Muscle of arm (tissue), 14 donors: ENCODE results near the gene TMED10. TPM values are rescaled to one million over a fixed set of nuclear protein-coding genes. Genes with fewer than 3 reads are reported as not detected.

Experiments
- DNase-seq: peaks from one replicate; pipeline ENCODE4 v3.0.0-alpha.2; 2013
- long read RNA-seq, 11 donors: transcript quantifications; one replicate each; lab custom pipeline, GENCODE V29; 2026
- polyA plus RNA-seq, 12 donors: library from polyadenylated mRNA; unstranded; fragments of 120-200 nt; gene quantifications; one replicate each; pipeline ENCODE4 v1.2.1, GENCODE V29; 2013; ENCODE audit not compliant: insufficient read length in 12 of 12

Gene TMED10
- 100 to 1,000 TPM in 11 of 12 donors, not detected in 1; 129 to 182 (median 151) TPM for polyA plus RNA-seq
- long read RNA-seq, donor 1, full-length matches to known transcripts = 84 of 98 reads
- long read RNA-seq, donor 1, partial matches to known transcripts = 14 of 98 reads
- long read RNA-seq, donor 1, other reads (novel, unspliced or antisense) = 0 of 98 reads
- long read RNA-seq, donor 2, full-length matches to known transcripts = 85 of 85 reads
- long read RNA-seq, donor 2, partial matches to known transcripts = 0 of 85 reads
- long read RNA-seq, donor 2, other reads (novel, unspliced or antisense) = 0 of 85 reads
- long read RNA-seq, donor 3, full-length matches to known transcripts = 36 of 36 reads
- long read RNA-seq, donor 3, partial matches to known transcripts = 0 of 36 reads
- long read RNA-seq, donor 3, other reads (novel, unspliced or antisense) = 0 of 36 reads
- long read RNA-seq, donor 4, full-length matches to known transcripts = 32 of 43 reads
- long read RNA-seq, donor 4, partial matches to known transcripts = 11 of 43 reads
- long read RNA-seq, donor 4, other reads (novel, unspliced or antisense) = 0 of 43 reads
- long read RNA-seq, donor 5, full-length matches to known transcripts = 95 of 115 reads
- long read RNA-seq, donor 5, partial matches to known transcripts = 20 of 115 reads
- long read RNA-seq, donor 5, other reads (novel, unspliced or antisense) = 0 of 115 reads
- long read RNA-seq, donor 6, full-length matches to known transcripts = 42 of 42 reads
- long read RNA-seq, donor 6, partial matches to known transcripts = 0 of 42 reads
- long read RNA-seq, donor 6, other reads (novel, unspliced or antisense) = 0 of 42 reads
- long read RNA-seq, donor 7, full-length matches to known transcripts = 24 of 24 reads
- long read RNA-seq, donor 7, partial matches to known transcripts = 0 of 24 reads
- long read RNA-seq, donor 7, other reads (novel, unspliced or antisense) = 0 of 24 reads
- long read RNA-seq, donor 8, full-length matches to known transcripts = 76 of 85 reads
- long read RNA-seq, donor 8, partial matches to known transcripts = 9 of 85 reads
- long read RNA-seq, donor 8, other reads (novel, unspliced or antisense) = 0 of 85 reads
- long read RNA-seq, donor 9, full-length matches to known transcripts = 42 of 42 reads
- long read RNA-seq, donor 9, partial matches to known transcripts = 0 of 42 reads
- long read RNA-seq, donor 9, other reads (novel, unspliced or antisense) = 0 of 42 reads
- long read RNA-seq, donor 10, full-length matches to known transcripts = 58 of 65 reads
- long read RNA-seq, donor 10, partial matches to known transcripts = 7 of 65 reads
- long read RNA-seq, donor 10, other reads (novel, unspliced or antisense) = 0 of 65 reads
- long read RNA-seq, donor 11, full-length matches to known transcripts = 72 of 72 reads
- long read RNA-seq, donor 11, partial matches to known transcripts = 0 of 72 reads
- long read RNA-seq, donor 11, other reads (novel, unspliced or antisense) = 0 of 72 reads

DNA sequence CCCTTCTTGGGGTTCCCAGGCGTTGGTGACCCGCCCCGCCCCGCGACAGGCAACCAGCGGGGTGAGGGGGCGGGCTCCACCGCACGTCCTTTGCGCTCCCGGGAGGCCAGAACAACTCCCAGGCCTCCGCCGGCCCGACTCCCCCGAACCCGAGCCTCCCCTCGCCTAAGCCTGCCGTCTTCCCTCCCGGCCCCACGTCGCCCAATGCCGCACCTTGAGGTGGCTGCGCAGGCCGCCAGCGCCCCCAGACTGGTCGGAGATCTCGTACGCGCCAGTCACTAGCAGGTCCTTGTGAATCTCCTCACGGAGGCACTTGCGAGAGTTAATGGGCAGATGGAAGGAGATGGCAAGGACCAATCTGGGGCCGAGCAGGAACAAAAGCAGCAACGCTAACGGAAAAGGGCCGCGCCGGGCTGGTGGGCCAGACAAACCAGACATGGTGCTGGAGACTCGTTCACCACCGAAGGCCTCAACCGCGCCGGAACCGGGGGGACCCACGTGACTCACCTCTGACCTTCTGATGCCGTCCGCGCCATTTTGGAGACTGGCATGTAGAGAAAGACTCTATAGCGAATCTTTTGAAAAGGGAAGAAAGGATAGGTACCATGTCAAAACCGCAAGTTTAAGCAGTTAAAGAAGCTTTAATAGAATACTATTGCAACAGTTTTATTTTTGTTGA, at the start of gene TMED10:
Gene TMED10, minus strand, starts transcription at position 471 of the 679 bp plus-strand sequence. Its CDS starts 33 bp downstream, at position 438.
- DNase-seq = peak; percentile 93

DNA sequence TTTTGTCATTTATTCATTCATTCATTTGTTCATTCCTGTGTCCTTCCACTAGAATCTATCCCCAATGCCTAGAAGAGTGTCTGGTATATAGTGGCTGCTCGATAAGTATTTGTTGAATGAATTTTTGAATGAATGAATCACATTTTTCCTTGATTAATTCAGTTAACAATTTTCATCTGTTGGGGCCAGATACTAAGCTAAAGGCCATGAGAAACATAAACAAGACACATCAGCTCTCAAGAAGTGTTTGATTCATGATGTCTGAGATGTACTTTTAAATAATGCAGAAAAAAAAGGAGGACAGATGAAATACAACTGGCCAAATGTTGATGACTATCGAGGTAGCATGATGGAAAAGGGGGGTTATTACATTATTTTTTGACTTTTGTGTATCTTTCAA, 48.1 kb upstream of the TMED10 start:
- DNase-seq = no peak

DNA sequence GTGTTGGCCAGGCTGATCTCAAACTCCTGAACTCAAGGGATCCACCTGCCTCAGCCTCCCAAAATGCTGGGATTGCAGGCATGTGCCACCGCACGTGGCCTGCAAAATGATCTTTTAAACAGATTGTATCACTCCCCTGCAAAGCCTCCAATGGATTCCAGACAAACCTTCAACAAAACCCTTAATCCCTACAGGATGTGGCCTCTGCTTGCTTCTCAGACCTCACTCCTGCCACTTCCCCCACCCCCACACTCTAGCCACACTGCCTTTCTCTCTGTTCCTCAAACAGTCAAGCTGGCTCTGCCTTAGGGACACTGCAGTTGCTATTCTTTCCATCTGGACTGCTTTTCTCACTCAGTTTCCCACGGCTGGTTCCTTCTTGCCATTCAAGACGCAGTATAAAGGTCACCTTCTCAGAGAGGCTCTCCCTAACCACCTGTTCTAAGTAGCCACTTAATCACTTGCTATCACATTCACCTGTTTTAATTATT, 47.3 kb upstream of the TMED10 start:
- DNase-seq = no peak

DNA sequence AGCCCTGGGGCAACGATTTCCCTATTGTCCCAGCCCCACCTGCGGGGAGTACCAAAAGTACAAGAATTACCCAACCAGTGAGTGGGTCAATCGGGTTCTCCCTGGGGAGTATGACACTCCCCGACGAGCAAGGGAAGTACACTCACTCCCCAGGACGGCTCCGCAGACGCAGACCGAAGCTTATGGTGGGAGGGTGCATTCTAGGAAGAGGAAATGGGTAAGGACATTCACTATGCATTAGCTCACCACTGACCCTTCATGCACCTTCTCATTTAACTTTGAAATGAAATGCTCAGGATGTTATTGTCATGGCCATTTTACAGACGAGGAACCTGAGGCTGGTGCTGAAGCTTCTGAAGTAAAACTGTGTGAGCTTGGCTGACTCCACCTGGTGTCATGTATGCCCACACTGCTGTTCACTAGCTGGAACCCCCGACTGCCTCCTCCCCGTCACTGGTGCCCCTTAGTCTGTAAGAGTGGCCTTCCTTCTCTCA, 45.8 kb upstream of the TMED10 start:
- no peak for DNase-seq

DNA sequence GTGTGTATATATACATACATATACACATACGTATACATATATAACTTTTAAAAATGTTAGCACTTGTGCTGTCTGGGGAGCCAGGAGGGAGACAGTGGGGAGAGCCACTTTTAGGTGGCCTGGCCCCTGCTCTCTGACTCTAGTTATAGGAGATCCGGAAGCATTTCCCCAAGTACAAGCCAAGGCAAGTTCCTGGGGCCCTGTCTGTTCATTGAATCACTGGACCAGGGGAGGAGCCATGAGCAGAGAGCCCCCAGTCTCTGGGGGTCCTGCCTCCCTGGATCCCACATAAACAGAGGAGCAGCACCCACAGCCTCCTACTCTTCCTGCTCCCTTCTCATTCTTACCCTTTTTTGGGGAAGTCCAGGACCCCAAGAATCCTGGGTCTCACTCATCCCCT, 45.4 kb upstream of the TMED10 start:
- DNase-seq = no peak

DNA sequence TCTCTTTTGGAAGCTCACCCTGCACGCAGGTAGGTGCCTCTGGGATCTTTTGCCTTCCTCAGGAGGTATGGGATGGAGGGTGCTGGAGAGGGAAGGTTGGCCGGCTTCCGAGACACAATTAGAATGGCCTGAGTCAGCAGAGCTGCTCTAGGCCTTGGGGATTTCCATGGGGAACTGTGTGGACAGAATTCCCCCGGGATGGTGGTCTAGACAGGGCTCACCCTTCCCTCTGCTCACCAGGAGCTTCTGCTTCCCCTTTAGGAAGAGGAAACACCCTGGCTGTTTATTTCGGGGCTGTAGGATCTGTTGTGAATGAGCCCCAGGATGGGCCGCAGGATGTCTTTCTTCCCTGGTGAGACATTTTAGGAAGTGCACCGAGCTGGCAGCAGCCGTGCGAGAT, 43.7 kb upstream of the TMED10 start:
- DNase-seq = no peak

DNA sequence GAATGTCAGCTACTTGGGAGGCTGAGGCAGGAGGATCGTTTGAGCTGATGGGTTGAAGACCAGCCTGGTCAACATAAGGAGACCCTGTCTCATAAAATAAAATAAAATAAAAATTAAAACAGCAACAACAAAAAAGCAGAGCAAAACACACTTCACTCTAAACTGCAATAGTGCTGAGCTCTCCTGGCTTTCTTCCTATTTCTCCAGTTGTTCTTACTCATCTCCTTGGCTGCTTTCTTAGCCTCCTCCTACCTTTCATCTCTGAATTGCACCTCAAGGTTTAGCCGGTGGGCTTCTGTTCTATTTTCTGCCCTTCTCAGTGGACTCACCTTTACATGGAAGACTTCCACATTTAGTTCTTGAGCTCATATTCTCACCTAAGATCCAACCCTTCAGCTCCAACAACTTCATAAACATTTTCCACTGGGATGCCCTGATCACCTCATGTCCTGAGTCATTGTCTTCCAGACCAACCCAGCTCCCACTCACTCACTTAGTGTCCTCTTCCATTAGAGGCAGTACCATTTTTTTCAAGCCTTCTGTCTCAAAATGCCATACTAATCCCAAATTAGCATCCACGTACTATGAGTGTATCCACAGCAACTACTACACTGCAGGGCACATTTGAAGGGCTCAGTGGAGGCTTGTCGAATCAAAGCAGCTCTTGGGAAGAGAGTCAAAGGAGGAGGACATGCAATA, 41.2 kb upstream of the TMED10 start:
- DNase-seq = no peak

DNA sequence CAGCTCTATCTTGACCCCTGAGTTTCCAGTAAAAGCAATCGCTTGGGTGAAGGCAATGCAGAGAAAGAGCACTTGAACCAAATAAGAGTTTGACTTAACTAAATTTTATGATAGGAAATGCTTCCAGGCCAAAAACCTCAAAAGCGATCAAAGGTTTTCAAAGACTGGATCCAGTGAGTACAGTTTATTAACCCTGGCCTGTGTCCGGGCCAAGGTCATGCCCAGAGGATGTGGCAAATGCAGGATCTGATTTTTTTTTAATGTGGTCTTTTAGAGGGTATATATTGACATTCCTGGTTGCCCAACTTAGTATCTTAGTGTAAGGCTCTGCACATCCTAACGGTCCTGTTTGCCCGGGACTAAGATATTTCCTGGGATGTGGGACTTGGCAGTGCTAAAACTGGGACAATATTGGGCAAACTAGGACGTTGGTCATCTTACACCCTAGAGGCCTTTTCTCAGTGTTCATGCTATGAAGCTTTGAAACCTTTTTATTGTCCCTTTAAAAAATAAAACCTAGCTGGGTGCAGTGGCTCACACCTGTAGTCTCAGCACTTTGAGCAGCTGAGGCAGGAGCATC, 40.1 kb upstream of the TMED10 start:
- no peak for DNase-seq

DNA sequence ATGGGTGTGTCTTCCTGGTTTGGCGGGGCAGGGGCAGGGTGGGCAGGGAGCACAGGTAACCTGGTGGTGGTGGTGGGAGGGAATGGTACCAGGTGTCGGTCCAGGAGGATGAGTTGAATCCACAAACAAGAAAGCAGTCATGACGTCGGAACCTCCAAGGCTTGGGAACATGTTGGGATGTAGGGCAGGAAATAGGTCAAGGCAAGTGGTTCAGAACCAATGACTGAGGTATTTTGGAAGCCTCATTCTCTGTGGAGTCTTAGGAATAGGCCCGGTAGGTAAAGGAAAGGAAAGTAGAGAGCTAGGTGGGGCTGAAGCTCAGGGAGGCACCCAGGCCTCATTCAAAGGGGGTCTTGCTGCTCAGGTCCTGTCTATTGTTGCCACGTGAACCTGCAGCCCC, 39.1 kb upstream of the TMED10 start:
- no peak for DNase-seq

DNA sequence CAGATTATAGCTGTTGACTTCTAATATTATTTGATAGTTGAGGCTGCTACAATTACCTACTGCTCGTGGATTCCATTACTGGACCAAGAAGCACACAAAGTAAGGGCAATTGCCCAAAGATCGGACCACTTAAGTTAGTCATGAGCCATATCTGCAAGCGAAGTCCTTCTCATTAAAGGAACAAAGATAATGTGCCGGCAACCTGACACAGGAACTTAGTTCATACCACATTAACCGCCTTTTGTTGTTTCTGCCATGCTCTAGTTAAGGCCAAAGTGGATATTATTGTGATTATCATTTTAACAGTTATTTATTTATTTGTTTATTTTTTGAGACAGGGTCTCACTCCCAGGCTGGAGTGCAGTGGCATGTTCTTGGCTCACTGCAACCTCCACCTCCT, 38.1 kb upstream of the TMED10 start:
- no peak for DNase-seq

DNA sequence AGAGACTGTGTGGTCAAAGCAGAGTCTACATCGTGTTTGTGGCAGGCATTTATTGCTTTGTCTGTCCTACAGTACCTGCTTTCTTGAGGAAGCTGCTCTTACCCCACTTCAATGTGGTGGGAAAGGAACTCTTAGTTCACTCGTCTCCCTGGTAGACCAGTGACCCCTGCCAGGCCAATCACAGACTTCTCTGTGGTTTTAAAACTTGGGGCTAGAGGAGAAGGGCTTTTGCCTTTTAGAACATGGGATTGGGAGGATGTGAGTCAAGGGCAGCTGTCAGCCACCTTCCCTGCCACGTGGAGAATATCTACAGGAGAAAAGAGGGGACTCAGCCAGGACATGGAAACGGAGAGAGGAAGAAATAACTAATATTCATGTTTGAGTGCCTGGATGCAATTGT, 36.8 kb upstream of the TMED10 start:
- no peak for DNase-seq

DNA sequence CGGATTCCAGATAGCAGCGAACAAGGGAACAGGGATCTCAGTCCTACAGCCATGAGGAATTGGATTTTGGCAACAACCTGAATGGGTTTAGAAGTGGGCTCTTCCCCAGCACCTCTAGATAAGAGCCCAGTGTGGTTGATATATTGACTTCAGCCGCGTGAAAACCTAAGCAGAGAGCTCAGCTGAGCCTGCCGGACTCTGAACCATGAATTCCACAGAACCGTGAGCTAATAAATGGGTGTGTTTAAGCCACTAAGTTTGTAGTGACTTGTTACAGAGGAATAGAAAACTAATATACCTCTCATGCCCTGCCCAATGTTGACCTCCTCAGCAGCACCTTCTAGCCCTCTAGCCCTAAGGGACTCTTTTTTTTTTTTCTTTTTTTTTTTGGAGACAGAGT, 32.4 kb upstream of the TMED10 start:
- DNase-seq = no peak

DNA sequence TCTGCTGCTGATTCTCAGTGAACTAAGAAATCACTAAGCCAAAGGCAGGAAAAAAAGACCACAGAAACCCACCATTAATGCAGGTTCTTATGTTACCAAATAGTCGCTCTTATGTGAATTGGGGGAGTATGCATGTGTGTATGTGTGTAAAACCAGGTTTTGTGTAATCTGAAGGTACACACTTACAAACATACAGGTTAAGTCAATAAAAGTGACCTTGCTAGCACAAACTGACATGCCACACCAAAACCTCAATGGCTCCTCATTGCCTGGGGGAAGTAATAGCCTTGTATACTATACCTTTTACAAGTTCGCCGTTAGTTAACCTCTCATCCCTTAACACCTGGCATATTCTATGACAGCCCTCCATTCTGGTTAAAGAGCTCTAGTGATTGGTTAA, 29.8 kb upstream of the TMED10 start:
- DNase-seq = no peak

DNA sequence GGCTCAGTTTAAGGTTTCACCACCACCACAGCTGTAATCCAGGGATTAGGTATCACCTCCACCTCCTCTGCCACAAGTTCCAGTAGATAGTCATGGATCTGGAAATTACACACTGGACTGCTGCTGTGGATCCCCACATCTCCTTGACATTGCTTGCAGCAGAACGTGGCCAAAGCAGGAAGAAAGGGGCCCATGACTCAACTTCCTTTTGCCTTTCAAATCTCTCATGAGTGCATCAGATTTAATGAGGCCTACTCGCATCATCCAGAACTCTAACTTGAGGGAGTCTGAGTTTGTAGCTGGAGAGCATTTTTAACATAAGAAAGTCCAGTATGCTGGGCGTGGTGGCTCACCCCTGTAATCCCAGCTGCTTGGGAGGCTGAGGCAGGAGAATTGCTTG, 29.2 kb upstream of the TMED10 start:
- no peak for DNase-seq

DNA sequence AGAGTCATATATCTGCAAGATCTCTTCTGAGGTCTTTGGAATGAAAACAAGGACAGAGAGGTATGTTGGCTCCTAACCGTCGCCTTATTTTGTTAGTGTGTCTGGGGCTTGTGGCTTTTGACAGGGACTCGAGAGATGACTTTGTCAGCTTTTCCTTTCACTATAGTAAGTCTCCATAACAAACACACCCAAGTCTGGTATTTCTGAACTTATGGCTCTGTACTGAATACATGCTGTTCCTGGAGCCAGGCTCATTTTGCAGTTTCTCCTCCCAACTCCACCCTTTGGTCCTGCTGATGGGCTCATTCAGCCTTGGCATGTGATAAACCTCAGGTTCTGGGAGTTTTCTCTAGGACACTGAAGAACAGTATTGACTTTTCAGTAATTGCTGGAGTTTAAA, 27.7 kb upstream of the TMED10 start:
- no peak for DNase-seq

DNA sequence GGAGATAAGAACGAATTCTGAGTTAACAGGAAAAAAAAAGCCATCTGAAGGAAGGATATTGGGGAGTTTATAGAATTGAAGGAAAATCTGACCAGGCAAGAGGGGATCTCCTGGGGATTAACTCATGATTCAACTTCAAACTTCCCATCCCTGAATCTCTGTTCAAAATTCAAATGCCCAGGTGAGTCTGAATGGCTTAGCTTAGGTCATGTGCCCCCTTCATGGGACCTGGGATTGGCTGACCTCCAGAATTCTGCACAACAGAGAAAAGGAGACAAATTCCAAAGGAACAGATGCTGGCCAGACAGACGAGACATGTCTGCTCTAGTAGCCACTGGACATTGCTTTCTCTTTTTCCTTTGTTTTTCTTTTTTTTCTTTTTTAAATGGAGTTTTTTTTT, 26.2 kb upstream of the TMED10 start:
- DNase-seq = no peak

DNA sequence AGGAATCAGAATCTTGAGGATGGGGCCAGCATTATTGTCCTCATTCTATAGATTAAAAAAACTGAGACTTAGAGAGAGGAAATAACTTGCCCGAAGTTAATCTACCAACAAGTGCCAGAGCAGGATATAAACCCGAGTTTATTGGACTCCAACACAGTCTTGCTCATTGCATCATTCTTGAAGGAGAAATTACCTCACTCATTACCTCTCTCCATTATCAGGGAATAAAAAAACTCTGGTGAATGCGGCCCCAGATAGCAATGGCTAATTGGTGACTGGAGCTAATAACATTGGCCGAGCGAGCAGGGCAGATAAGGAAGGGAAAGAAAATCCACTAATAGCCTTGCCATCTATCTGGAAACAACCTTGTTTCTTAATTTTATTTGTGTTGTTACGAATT, 24.7 kb upstream of the TMED10 start:
- no peak for DNase-seq

DNA sequence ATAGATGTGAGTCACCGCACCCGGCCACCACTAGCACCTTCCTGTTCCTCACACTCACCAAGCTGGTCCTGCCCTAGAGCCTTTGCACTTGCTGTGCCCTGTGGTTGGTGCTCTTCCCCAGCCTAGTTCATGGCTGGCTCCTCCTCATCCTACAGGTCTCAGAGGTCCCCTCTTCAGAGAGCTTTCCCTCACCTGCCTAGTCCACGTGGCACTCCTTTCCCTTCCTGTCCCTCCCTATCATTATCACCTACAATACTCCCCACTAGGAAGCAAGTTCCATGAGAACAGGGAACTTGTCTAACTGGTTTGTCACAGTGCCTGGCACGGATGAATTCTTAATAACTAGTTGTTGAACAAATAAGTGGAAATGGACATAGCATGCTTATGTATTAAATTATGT, 24.0 kb upstream of the TMED10 start:
- DNase-seq = no peak

DNA sequence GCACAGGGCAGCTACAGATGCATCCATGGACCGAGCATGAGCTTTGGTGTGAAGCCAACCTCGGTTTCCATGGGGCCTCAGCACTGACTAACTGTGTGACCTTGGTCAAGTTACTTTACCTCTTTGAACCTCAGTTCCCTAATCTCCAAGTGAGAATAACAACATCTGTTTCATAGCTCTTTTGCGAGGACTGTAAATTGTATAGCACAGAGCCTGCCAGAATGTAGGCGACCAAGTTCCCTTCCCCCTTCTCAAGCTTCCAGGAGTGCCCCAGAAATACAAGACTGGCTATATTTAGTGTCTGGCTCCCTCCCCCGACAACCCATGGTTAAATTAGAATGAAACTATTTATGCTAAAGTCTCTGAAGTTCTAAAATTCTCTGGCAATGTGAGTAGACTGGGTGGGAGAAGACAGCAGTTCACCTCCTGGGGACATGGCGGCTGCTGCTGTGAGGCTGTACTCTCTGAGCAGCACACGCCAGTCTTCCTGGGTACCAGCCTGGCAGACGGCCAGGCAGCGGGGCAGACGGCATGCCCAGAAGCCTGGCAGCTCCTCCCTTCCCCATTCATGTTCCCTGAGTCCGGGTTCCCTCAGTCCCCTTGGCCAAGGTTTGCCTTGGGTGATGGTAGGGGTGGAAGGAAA, 22.0 kb upstream of the TMED10 start:
- no peak for DNase-seq
